GM12878 (cell line): ENCODE results near the gene DDX20. TPM values are rescaled to one million over a fixed set of nuclear protein-coding genes. Genes with fewer than 3 reads are reported as not detected.

ENCODE experiments used
- ATAC-seq: fragments of 200-7000 bp; cut with Tn5 transposase; 3 replicates; pipeline ENCODE4 v1.9.1; 2020; ENCODE audit warnings: mild to moderate bottlenecking, moderate library complexity
- BruUV-seq: library from RNA; stranded (reverse); fragments of 400-500 nt; replicated peaks from 2 replicates; lab custom pipeline; 2021; lab: Mats Ljungman, UMichigan
- CTCF ChIA-PET: fragments of 300-600 bp; sonication (Branson Sonifier 250); formaldehyde crosslinking; extraction: SDS; loops from one replicate; lab custom pipeline; 2021; ENCODE audit warnings: inconsistent platforms; lab: Yijun Ruan, JAX
- POLR2A ChIA-PET: fragments of 350-600 bp; formaldehyde crosslinking; extraction: SDS; loops from one replicate; lab custom pipeline; 2021; ENCODE audit warnings: inconsistent platforms; lab: Charles Lee
- RAD21 ChIA-PET: fragments of 300-600 bp; sonication (Branson Sonifier 250); formaldehyde crosslinking; loops from one replicate; lab custom pipeline; 2023; ENCODE audit warnings: antibody characterized with exemption; ENCODE audit not compliant: unreplicated experiment; lab: Charles Lee
- SMC1A ChIA-PET: fragments of 300-600 bp; sonication (Branson Sonifier 250); formaldehyde crosslinking; loops from one replicate; lab custom pipeline; 2023; ENCODE audit not compliant: unreplicated experiment, uncharacterized antibody; lab: Charles Lee
- DNase-seq: peaks from one replicate; pipeline ENCODE4 v3.0.0-alpha.2; 2011; ENCODE audit warnings: low read depth, low spot score
- FAIRE-seq: peaks from 3 replicates; lab custom pipeline; 2011; peaks lifted over from hg19 to GRCh38; lab: Jason Lieb, UNC
- H2AFZ ChIP-seq: 2 replicates; pipeline ENCODE4 v1.6.0; 2011; ENCODE audit warnings: low read depth, low read length, control low read depth; ENCODE audit not compliant: control insufficient read depth
- H3K27ac ChIP-seq: 2 replicates; pipeline ENCODE4 v1.5.1; 2011; ENCODE audit warnings: control low read depth; ENCODE audit not compliant: control insufficient read depth, insufficient read depth
- H3K27me3 ChIP-seq, 2 experiments: replicated peaks in 1 of 2; 2 replicates each; pipeline versions ENCODE4 v1.6.0 to v1.6.1; 2011; ENCODE audit warnings: low read length in 1 of 2; ENCODE audit not compliant: control insufficient read depth in 2 of 2, insufficient read depth in 2 of 2
- H3K36me3 ChIP-seq, 2 experiments: 2 replicates each; pipeline ENCODE4 v1.5.1; 2011; ENCODE audit warnings: low read length in 1 of 2; ENCODE audit not compliant: control insufficient read depth in 2 of 2, insufficient read depth in 2 of 2
- H3K4me1 ChIP-seq: 2 replicates; pipeline ENCODE4 v1.6.1; 2011; ENCODE audit warnings: mild to moderate bottlenecking, low read length, moderate library complexity, mixed read lengths; ENCODE audit not compliant: control insufficient read depth, insufficient read depth
- H3K4me2 ChIP-seq: 2 replicates; pipeline ENCODE4 v1.6.0; 2011; ENCODE audit warnings: control low read depth; ENCODE audit not compliant: control insufficient read depth, insufficient read depth
- H3K4me3 ChIP-seq: fragments of 200-600 bp; sonication (generic); 2 replicates; pipeline ENCODE4 v1.5.1; 2016
- H3K79me2 ChIP-seq: 2 replicates; pipeline ENCODE4 v1.6.0; 2011; ENCODE audit warnings: low read length; ENCODE audit not compliant: control insufficient read depth, insufficient read depth
- H3K9ac ChIP-seq: 2 replicates; pipeline ENCODE4 v1.8.0; 2011; ENCODE audit warnings: low read length, control low read depth, mixed read lengths; ENCODE audit not compliant: control insufficient read depth, insufficient read depth
- H3K9me3 ChIP-seq: replicated peaks from 3 replicates; pipeline ENCODE4 v1.5.1; 2011; ENCODE audit warnings: mild to moderate bottlenecking, low read length; ENCODE audit not compliant: control insufficient read depth, insufficient read depth
- H4K20me1 ChIP-seq: 2 replicates; pipeline ENCODE4 v1.6.0; 2011; ENCODE audit not compliant: control insufficient read depth, insufficient read depth
- BCLAF1 ChIP-seq: fragments of 450-650 bp; IDR thresholded peaks from 2 replicates; pipeline ENCODE4 v1.6.1; 2017; ENCODE audit warnings: antibody characterized with exemption, mild to moderate bottlenecking, moderate library complexity
- CHD4 ChIP-seq: fragments of 200-600 bp; sonication (generic); IDR thresholded peaks from 2 replicates; pipeline ENCODE4 v1.6.1; 2016; ENCODE audit warnings: mild to moderate bottlenecking
- CTCF ChIP-seq, 3 experiments: IDR thresholded peaks in 2 of 3; conservative IDR thresholded peaks in 1 of 3; 2 replicates each; pipeline ENCODE4 v1.5.1; 2011; ENCODE audit warnings: low read depth in 3 of 3, low read length in 3 of 3, mild to moderate bottlenecking in 3 of 3, control low read depth in 2 of 3, moderate library complexity in 2 of 3, inconsistent platforms in 1 of 3, mixed read lengths in 1 of 3; ENCODE audit not compliant: control insufficient read depth in 2 of 3, insufficient read depth in 1 of 3; ENCODE audit errors: extremely low read depth in 1 of 3
- HDAC6 ChIP-seq: fragments of 200-600 bp; sonication (generic); IDR thresholded peaks from one replicate; pipeline ENCODE4 v1.8.0; 2017; ENCODE audit warnings: antibody characterized with exemption; ENCODE audit not compliant: unreplicated experiment
- HSF1 ChIP-seq: fragments of 150-350 bp; IDR thresholded peaks from 2 replicates; pipeline ENCODE4 v1.6.1; 2014; ENCODE audit warnings: mild to moderate bottlenecking, low read depth, low read length
- KLF5 ChIP-seq: fragments of 450-650 bp; IDR thresholded peaks from 2 replicates; pipeline ENCODE4 v1.6.1; 2014; ENCODE audit warnings: mild to moderate bottlenecking; ENCODE audit not compliant: partially characterized antibody
- MTA2 ChIP-seq: fragments of 450-650 bp; IDR thresholded peaks from 2 replicates; pipeline ENCODE4 v1.6.1; 2016; ENCODE audit warnings: low read depth, mild to moderate bottlenecking, moderate library complexity
- NFYB ChIP-seq: IDR thresholded peaks from 2 replicates; pipeline ENCODE4 v1.6.1; 2011; ENCODE audit warnings: low read depth, mild to moderate bottlenecking, low read length, improper control_type of control experiment, moderate library complexity; ENCODE audit not compliant: insufficient read depth
- PML ChIP-seq: IDR thresholded peaks from 2 replicates; pipeline ENCODE4 v1.6.1; 2012; ENCODE audit warnings: low read length, inconsistent platforms
- RBBP5 ChIP-seq: fragments of 200-600 bp; sonication (generic); conservative IDR thresholded peaks from 2 replicates; pipeline ENCODE4 v1.6.1; 2016
- SIN3A ChIP-seq: IDR thresholded peaks from 2 replicates; pipeline ENCODE4 v1.6.1; 2012; ENCODE audit warnings: low read depth, low read length, improper control_type of control experiment
- TARDBP ChIP-seq: IDR thresholded peaks from 2 replicates; pipeline ENCODE4 v1.6.1; 2016; ENCODE audit warnings: borderline replicate concordance
- ZZZ3 ChIP-seq: IDR thresholded peaks from 2 replicates; pipeline ENCODE4 v1.6.1; 2011; ENCODE audit warnings: low read depth; ENCODE audit not compliant: control insufficient read depth, insufficient read length
- WGBS: methylation state at CpG from one replicate; pipeline ENCODE4 v1.1.6; 2016; ENCODE audit warnings: low lambda C conversion rate; ENCODE audit not compliant: insufficient replicate concordance, insufficient coverage; ENCODE audit errors: missing lambda C conversion rate; 5-methylcytosine and 5-hydroxymethylcytosine counted together
- in situ Hi-C: fragments of 300-500 bp; cut with MboI; formaldehyde crosslinking; loops from 9 replicates; pipeline ENCODE4 v1.14.3; 2018; ENCODE audit warnings: mixed read lengths
- intact Hi-C: fragments of 100-400 bp; cut with micrococcal nuclease; formaldehyde crosslinking; loops from one replicate; pipeline ENCODE4 v1.14.2; 2022; ENCODE audit not compliant: unreplicated experiment
- polyA plus RNA-seq, 11 experiments: library from polyadenylated mRNA; depleted of rRNA in 4 of 11; unstranded in 6 of 11; stranded (reverse) in 5 of 11; fragments of >200 nt; fragmentation: Nextera tagmentation in 4 of 11; fragmentation: Illumina TruSeq in 1 of 11; extraction: Ambion mirVana in 4 of 11; extraction: Trizol in 1 of 11; gene quantifications; 1 replicate in 1 of 11; 2 replicates in 10 of 11; pipeline versions ENCODE4 v1.2.1 to v1.2.3, GENCODE V29; 2011 to 2016; ENCODE audit warnings: inconsistent platforms in 2 of 11, missing spikeins in 2 of 11, low read depth in 1 of 11
- total RNA-seq, 4 experiments: library from RNA; depleted of rRNA in 3 of 4; stranded (reverse); fragments of >200 nt in 3 of 4; fragmentation: Illumina TruSeq in 1 of 4; extraction: Trizol in 1 of 4; gene quantifications; 2 replicates each; pipeline versions ENCODE4 v1.2.1 to v1.2.3, GENCODE V29; 2013 to 2021
- TF ChIP-seq, protein P1 (sequence below): IDR thresholded peaks from 2 replicates; pipeline ENCODE4 v1.6.1; 2011; ENCODE audit warnings: mild to moderate bottlenecking, low read depth, low read length, moderate library complexity; ENCODE audit not compliant: insufficient replicate concordance

The DDX20 gene
- total and polyA plus RNA-seq, 10 of the 15 experiments (the other 5 are each of a cell fraction or from before 2014, with no cell fraction given): 7.2 to 30.6 (median 25.1) TPM

DNA sequence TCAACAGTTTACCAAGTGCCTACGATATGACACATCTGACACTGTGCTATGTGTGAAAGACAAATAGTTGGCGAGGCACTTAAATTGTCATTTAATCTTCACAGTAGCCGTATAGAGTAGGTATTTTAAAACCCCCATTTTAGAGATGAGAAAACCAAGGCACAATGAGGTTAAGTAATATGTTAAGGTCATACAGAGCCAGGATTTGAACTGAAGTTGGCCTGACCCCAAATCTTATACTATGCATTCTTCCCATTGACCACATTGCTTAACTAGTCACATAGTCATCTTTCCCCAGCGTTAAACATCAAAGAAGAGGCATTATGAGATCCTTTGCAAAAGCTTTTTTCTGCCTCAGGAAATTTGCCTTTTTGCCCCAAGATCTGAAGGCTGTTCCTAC, 20.4 kb upstream of the DDX20 start (continued):
- no peak for TF ChIP-seq ZZZ3
- no peak for TF ChIP-seq SIN3A
- no peak for TF ChIP-seq TARDBP
- TF ChIP-seq NFYB: no peak
- no peak for TF ChIP-seq CHD4

- SMC1A ChIA-PET: interaction anchor here (0.9 to 4.8 kb wide), 7 partner anchors 8 to 288 kb away, joined by 3 to 31 read pairs (median 3); no protein-coding TSS in a partner anchor
- Histone ChIP-seq H3K4me1 (peaks cover 11% of the 10 kb centered on the region), H3K79me2 (no peaks in the 10 kb centered on the region), H3K9ac (no peak overlapping the region), H3K4me2 (no peak overlapping the region), H3K27ac (no peak overlapping the region), H2AFZ (no peak overlapping the region), H3K4me3 (no peak overlapping the region), H4K20me1 (no peaks in the 10 kb centered on the region), H3K9me3 (no peaks in the 10 kb centered on the region), H3K36me3 (no peaks in the 10 kb centered on the region), H3K27me3 (peaks cover 0 to 5% of the 10 kb centered on the region in 2 experiments; a peak in 2 of 4 replicates)
- RAD21 ChIA-PET: interaction anchor here (1.3 to 3.9 kb wide), 3 partner anchors 19 to 254 kb away, joined by 3 to 23 read pairs (median 5); no protein-coding TSS in a partner anchor
- CTCF ChIA-PET: interaction anchor here (0.6 to 12.7 kb wide), 6 partner anchors 13 to 254 kb away, joined by 3 to 135 read pairs (median 15); no protein-coding TSS in a partner anchor
- POLR2A ChIA-PET: interaction anchor here (0.6 to 1.1 kb wide), 2 partner anchors 14 to 20 kb away, joined by 3 read pairs; no protein-coding TSS in a partner anchor
- no TSS peak for BruUV-seq
- FAIRE-seq: no peak
- 88% methylated on average over 8 of the region's 8 CpGs for WGBS
- in situ Hi-C loops (no loop called here), intact Hi-C loops (no loop called here)
- no peak for DNase-seq
- ATAC-seq: no peak
- TF ChIP-seq NFYB (no peak), RBBP5 (no peak), PML (no peak), BCLAF1 (no peak), KLF5 (no peak), CTCF (IDR thresholded peaks at IDR 0.05 in 2 of 3, conservative IDR thresholded peaks at IDR 0.05 in 1 of 3; ENCODE audit: control insufficient read depth in 2 of 3, extremely low read depth in 1 of 3, insufficient read depth in 1 of 3, low read depth in 3 of 3, low read length in 3 of 3) (no peak), HDAC6 (no peak), HSF1 (no peak), MTA2 (no peak)
- TF ChIP-seq, protein P1, sequence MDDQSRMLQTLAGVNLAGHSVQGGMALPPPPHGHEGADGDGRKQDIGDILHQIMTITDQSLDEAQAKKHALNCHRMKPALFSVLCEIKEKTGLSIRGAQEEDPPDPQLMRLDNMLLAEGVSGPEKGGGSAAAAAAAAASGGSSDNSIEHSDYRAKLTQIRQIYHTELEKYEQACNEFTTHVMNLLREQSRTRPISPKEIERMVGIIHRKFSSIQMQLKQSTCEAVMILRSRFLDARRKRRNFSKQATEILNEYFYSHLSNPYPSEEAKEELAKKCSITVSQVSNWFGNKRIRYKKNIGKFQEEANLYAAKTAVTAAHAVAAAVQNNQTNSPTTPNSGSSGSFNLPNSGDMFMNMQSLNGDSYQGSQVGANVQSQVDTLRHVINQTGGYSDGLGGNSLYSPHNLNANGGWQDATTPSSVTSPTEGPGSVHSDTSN: no peak
These were observed 19.7 kb upstream of the DDX20 start for GRCh38 chr1:111735858-111736544.
